ENCODE measurements around the gene UCKL1.
A peak's percentile ranks its signal among the peaks of the same experiment; 100 is the strongest.
"Not testable (repeated sequence)": the region's sequence is repeated elsewhere in the genome, so short reads cannot be mapped to it uniquely, and the experiment has no call there.

The UCKL1 gene

GRCh38 chr20:63917811-63918210, 38.4 kb downstream of the UCKL1 start:
- DNase-seq: no peak

DNA sequence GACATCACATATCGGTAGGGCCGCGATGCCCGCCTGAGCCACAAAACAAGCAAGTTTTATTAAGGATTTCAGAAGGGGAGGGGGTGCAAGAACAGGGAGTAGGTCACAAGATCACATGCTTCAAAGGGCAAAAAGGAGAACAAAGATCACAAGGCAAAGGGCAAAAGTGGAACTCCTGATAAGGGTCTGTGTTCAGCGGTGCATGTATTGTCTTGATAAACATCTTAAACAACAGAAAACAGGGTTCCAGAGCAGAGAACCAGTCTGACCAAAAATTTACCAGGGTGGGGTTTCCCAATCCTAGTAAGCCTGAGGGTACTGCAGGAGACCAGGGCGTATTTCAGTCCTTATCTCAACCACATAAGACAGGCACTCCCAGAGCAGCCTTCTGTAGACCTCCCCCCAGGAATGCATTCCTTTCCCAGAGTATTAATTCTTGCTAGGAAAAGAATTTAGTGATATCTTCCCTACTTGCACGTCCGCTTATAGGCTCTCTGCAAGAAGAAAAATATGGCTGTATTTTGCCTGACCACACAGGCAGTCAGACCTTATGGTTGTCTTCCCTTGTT, 39.8 kb downstream of the UCKL1 start:
- not testable (repeated sequence) for DNase-seq

DNA sequence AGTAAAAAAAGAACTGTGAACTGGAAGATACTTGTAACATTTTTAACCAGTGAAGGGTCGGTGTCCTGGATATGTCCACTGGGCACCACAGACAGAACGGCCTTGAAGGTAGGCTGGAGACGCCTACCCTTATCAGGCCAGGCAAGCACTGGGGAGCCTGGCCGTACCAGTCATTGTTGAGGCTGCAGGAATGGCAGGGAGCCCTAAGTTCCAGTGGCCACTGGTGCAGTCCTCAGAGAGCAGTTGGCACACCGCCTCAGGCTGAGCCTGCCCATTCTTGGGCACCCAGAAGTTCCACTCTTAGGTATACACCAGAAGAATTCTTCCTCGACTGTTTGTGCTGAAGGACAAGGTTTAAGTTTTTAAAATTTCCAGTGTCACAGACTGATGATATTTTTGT, 40.7 kb downstream of the UCKL1 start:
- no peak for DNase-seq

GRCh38 chr20:63913768-63914167, 42.4 kb downstream of the UCKL1 start:
- DNase-seq: no peak

DNA sequence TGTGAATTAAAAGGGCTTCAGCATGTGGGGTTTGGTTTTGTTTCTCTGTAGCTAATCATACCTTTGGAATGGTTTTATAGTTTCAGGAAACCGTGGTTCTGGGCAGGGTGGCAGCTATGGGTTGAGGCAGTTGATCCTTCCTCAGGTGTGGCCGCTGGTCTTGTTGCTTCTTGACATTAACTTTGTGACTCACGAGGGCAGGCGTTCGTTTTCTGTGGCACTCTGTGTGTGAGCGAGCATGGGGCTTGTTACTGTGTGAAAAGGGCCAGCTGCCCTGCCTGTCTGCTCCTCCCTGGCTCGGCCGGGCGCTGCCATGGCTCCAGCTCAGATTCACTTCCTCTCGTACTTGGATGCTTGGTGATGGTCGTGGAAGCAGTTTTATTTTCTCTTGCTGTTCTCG, 45.0 kb downstream of the UCKL1 start:
- DNase-seq: no peak

DNA sequence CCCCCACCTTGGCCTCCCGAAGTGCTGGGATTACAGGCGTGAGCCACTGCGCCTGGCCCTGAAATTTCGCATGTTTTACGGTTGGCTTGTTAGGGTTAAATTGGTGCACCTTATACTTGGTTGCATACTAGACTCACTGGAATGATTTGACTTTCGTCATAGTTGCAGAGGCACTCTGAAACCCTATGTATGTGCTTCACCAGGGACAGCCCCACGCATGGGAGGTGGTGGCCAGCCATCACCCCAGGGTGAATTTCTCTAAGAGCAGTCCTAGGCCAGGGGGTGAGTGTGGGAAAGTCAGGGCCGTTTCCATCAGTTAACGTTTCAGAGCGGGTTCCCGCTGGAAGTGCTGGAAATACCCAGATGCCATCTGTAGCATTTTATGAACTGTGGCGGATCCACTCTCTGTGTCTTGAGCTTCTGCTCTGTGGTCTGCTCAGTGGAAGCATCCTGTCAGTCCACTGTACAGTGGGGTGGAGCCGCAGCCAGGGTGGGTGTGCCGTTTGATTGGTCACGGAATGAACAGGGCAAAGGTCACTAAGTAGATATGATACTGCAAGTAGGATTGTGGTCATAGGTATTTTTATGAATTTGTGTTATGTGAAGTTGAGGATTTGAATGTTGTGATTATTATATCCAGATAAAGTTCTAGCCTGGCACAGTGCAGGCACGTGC, 48.1 kb downstream of the UCKL1 start:
- no peak for DNase-seq

DNA sequence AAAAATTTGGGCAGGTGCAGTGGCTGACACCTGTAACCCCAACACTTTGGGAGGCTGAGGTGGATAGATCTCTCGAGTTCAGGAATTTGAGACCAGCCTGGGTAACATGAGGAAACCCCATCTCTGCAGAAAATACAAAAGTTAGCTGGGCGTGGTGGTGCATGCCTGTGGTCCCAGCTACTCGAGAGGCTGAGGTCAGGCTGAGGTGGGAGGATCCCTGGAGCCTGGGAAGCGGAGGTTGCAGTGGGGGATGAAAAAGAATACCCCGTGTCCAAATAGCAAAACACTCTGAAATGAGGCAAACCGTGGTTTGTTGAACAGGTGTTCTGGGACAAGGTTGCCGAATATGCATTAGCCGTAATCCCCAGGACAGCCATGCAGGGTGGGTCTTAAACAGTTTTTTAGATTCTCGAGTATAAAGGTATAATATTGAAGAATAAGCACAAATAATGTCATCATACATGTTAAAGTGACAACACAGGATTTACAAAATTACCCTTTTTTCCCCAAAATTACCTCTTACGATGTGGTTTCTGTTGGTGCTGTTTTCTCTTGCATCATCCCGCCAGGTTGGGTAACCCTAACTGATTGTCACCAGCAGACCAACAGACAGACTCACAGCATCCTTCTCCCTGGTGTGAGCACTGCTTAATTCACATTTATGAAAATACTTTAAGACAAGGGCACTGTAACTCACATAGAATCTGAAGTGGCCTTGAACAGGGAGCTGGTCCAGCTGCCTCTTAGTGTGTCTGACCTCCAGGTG, 52.2 kb downstream of the UCKL1 start:
- no peak for DNase-seq

GRCh38 chr20:63900413-63900812, 55.8 kb downstream of the UCKL1 start:
- no peak for DNase-seq

- no peak for DNase-seq
Observed at GRCh38 chr20:63898882-63899558, 57.2 kb downstream of the UCKL1 start.

DNA sequence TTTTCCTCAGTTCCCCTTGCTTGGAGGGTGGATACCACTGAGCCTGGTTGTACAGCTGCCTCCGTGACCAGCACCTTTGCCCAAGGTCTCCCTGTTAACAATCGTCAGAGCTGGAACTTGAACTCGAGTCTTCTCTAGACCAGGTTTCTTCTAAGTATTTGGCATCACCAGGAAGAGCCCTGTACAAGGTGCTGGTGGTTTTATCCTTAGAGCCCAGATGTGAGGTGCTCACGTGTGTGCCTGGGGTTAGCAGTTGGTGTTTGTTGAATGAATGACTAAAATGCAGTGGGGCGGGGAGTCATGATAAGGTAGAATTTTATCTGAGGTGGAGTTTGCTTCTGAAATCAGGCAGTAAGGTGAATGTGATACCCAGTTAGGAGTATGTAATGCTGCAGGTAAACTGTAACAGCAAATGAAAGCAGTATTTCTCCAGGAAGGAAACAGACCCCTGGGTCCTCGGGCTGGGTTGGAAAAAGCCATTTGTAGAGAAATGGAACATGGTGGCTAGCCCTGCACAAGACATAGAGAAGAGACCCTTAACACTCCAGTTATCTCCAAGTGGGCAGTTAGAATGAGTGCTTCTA, 58.1 kb downstream of the UCKL1 start:
- no peak for DNase-seq

DNA sequence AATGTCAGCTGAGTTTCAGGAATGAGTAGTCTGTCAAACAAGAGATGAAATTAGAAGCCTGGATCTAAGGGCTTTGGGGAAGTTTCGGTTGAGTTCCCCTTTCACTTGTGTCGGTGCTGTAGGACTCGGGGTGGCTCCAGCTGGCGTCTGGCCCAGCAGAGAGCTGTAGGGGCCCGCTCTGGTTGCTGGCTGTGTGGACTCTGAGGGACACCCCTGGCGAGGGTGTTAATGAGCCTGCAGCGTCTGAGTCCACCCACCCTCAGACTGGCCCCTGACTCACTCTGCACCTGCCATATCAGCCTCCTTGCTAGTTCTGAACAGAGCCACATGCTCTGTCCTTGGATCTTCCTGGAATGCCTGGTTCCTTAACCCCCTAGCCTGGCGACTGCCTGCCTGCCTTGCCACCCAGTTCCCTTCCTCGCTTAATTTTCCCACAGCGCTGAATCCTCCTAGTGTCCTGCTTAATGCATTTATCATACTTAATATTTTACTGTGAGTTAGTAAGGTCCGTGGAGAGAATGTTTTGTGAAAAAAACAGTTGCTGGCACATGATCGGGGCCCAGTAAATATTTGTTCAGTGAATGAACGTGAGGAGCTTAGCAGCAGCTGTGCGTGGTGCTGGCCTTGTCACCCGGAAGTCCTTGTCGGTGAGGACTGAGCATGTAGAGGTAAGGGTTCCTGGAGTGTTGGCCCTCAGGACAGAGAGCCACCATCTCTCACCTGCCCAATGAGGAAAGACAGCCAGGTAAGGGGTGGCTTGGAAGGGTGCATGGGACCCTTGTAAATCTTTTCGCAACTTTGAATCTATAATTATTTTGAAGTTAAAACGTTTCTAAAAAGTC, 59.7 kb downstream of the UCKL1 start:
- DNase-seq: peak; percentile 34

DNA sequence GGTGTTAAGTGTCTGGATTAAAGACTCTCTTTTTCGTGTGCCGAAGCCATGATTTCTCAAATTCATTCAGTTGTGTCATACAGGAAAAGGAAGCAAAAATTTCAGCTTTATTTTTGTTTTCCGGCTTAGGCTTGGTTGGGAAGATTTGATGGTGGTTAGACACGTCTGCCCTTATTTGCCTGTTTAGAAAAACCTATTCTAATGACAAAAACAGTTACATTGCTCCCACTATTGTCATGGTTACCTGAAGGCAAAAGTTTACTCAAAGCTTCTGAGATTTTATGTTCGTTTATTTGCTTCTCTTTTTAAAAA, 60.3 kb downstream of the UCKL1 start:
- DNase-seq: no peak

GRCh38 chr20:63895202-63895951, 60.8 kb downstream of the UCKL1 start:
- no peak for DNase-seq

GRCh38 chr20:63894358-63895201, 61.6 kb downstream of the UCKL1 start, which contains the start of gene DNAJC5:
TSS of gene DNAJC5 (plus strand) at chr20:63895126. CDS start at chr20:63928346, 33,220 bp downstream.
- DNase-seq: peak; percentile 96

DNA sequence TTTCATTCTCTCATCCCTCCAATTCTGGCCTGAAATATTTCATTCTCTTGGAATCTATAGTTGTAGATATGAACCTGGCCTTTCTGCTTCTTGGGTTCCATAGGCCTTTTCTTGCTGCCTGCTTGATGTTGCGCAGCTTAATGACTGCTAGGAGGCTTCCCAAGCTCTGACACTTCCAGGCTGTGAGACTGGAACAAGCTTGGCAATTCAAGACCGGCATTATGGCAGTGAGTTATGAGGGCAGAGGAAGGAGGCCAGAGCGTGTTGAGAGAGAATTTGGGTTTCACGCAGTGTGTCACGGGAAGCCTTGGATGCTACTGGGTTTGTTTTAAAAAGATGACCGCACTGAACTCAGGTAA, 62.2 kb downstream of the UCKL1 start:
- DNase-seq: no peak

GRCh38 chr20:63892402-63892801, 63.8 kb downstream of the UCKL1 start:
- DNase-seq: no peak

DNA sequence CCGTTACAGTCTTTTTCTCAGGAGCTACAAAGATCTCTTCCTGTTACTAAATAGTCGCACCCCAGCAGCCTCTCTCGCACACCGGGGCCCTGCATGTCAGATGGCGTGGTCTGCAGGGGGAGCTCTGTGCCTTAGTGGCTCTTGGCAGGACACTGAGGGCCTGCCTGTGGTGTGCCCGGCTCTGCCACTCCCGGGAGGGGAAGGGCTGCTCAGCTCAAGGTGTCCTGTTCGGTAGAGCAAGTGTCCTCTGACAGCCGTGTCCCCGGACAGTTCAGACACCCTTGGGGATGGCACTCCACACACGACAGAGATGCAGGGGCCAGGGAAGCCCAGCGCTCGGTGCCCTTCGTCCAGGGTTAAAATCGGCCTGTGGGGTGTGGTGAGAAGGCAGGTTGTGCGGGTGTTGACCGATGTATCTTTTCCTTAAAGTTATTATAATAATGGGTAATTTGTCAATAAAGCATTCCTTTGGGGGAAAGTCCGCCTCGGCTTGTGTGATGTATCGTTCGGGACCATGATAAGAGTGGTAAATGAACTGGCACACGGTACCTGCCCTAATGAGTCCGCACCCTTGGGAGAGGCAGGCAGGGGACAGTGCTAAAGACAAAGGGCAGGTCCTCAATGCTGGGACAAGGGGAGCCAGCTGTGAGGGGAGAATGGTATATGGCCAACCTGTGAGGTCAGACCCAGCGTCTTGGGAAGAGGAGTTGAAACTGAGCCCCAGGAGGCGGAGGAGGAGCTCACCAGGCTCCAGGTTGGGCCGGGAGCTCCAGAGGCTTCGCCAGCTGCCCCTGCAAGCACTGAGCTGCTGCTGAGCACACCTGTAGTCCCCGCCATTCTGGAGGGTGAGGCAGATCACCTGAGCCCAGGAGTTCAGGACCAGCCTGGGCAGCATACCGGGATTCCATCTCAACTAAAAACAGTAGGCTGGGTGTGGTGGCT, 64.9 kb downstream of the UCKL1 start:
- no peak for DNase-seq

GRCh38 chr20:63890616-63891015, 65.6 kb downstream of the UCKL1 start:
- DNase-seq: no peak

DNA sequence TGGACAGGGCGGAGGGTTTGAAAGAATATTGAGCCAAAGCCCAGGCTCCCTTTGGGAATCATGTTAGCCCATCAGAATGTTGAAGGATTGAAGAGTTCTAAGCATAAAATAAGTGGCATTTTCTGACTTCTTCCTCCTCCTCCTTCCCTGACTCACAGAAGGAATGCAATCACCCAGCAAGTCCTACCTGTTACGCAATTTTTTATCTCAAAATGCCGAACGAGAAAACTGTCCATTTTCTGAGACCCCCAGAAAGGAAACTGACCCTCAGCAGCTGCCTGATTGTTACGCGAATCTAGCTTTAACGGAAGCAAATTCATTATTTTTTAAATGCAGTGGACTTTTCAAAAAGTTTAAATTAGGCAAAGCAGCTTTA, 66.0 kb downstream of the UCKL1 start:
- DNase-seq: no peak

Data from retina (tissue), 1 donor.